ENCODE data around the gene MECP2.

DNA sequence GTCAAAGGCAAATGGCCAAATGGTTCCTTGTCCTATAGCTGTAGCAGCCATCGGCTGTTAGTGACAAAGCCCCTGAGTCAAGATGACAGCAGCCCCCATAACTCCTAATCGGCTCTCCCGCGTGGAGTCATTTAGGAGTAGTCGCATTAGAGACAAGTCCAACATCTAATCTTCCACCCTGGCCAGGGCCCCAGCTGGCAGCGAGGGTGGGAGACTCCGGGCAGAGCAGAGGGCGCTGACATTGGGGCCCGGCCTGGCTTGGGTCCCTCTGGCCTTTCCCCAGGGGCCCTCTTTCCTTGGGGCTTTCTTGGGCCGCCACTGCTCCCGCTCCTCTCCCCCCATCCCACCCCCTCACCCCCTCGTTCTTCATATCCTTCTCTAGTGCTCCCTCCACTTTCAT is 42.7 kb upstream of the MECP2 start:
- TF ChIP-seq, protein P1, sequence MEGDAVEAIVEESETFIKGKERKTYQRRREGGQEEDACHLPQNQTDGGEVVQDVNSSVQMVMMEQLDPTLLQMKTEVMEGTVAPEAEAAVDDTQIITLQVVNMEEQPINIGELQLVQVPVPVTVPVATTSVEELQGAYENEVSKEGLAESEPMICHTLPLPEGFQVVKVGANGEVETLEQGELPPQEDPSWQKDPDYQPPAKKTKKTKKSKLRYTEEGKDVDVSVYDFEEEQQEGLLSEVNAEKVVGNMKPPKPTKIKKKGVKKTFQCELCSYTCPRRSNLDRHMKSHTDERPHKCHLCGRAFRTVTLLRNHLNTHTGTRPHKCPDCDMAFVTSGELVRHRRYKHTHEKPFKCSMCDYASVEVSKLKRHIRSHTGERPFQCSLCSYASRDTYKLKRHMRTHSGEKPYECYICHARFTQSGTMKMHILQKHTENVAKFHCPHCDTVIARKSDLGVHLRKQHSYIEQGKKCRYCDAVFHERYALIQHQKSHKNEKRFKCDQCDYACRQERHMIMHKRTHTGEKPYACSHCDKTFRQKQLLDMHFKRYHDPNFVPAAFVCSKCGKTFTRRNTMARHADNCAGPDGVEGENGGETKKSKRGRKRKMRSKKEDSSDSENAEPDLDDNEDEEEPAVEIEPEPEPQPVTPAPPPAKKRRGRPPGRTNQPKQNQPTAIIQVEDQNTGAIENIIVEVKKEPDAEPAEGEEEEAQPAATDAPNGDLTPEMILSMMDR (conservative IDR thresholded peaks at IDR 0.05; ENCODE audit: low read depth, low read length), result no peak
- no peak for TF ChIP-seq EZH2 (IDR thresholded peaks at IDR 0.05; ENCODE audit: borderline replicate concordance, low read depth, low read length, poor library complexity, severe bottlenecking)
